NK-92 treated with Interleukin-12 subunit alpha and Interleukin-12 subunit beta, amount 100 ng/mL, for 24 hours (cell line): ENCODE data around the gene SLC41A3.
"Not testable (repeated sequence)": the region's sequence is repeated elsewhere in the genome, so short reads cannot be mapped to it uniquely, and the experiment has no call there.

Experiments
- DNase-seq: peaks from one replicate; lab custom pipeline; 2025; lab: John Stamatoyannopoulos, UW

Gene SLC41A3

DNA sequence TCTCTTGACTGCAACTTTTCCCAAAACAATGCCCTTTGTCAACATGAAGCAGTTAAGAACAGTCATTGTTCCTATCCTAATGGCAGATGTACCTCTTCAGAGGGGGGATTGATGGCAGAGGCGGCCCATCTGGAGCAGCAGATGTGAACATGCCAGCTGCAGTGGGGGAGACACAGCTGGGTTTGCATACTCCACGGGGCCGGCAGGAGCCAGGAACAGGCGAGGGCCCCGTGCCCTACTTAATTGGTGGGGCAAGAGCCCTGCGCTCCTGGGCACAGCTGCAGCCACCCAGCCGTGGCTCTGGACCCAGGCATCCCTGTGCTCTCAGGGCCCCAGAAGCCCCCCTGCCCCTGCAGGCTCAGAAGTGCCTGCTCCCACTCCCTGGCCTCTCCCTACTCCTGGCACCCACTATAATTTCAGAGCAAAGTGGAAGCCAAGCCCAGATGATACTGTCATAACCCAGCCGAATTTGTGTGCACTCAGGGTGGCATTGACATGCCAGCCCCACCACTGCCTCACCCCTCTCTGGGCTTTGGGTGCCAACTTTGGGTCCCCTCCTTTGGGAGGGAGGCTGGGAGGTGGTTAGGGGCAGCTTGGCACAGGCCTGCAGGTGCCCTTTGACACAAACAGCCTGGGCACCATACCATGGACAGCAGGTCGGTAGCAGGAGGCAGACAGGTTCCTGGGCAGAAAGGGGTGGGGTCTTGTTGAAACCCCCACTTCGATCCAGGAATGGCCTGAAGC, 80.3 kb downstream of the SLC41A3 start:
- no peak for DNase-seq

DNA sequence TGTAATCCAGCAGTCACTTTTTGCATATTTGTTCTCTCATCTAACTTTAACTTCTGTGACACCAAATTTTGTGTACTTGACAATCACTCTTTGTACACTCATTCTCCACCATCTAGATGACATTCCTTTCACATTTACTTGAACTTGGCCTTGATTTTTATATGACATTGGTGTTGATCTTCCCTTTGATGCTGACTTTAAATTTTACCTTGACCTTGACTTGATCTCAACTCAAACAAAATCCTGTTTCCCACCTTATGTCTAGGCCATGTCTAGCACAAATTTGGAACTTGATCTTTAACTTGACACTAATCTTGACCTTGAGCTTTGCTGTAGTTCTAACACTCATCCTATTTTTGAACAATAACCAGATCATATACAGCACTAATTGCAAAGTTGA, 81.7 kb downstream of the SLC41A3 start:
- no peak for DNase-seq

DNA sequence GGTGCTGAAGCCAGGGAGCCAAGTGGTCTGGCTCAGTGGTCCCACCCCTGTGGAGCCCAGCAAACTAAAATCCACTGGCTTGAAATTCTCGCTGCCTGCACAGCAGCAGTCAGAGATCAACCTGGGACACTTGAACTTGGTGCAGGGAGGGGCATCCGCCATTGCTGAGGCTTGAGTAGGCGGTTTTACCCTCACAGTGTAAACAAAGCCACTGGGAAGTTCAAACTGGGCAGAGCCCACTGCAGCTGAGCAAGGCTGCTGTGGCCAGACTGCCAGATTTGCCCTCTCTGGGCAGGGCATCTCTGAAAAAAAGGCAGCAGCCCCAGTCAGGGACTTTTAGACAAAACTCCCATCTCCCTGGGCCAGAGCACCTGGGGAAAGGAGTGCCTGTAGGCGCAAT, 87.2 kb downstream of the SLC41A3 start:
- not testable (repeated sequence) for DNase-seq

- DNase-seq: peak; percentile 43
Observed at GRCh38 chr3:125990253-125990970, 93.5 kb downstream of the SLC41A3 start.

DNA sequence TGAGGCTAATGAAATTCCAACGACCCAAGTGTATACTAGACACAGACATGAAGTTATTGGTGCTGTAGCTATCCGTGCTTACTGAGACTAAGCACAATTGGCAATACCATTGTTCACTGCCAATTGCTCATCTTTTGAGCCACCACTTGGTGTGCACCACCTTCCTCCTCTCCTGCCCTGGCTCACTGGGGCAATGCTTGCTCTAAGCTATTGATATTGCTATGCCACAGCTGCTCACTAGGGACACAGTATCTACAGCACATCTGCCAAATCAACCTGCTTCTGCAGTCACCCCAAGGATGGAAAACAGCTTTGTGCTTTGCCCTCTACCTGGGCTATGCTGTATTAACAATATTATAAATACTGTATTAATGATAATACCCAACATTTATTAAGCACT, 99.0 kb downstream of the SLC41A3 start:
- DNase-seq: not testable (repeated sequence)

DNA sequence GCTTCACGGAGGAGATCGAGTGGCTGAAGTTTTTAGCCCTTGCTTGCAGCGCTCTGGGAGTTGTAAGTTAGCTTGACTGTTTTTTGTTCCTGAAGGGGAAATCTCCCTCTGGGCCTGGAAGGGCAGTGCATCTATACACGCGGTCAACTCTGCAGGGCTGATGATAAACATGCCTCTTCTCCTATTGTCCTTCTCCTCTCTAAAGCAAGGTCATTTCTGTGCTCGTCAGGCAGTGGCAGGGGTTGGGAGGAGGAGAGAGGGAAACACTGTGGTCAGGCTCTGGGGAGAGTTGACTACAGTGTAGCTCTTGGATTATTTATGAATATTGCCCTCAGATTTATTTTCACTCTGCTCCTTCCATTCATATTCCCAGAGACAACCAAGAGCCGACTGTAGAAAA, 106.8 kb downstream of the SLC41A3 start:
- DNase-seq: not testable (repeated sequence)

DNA sequence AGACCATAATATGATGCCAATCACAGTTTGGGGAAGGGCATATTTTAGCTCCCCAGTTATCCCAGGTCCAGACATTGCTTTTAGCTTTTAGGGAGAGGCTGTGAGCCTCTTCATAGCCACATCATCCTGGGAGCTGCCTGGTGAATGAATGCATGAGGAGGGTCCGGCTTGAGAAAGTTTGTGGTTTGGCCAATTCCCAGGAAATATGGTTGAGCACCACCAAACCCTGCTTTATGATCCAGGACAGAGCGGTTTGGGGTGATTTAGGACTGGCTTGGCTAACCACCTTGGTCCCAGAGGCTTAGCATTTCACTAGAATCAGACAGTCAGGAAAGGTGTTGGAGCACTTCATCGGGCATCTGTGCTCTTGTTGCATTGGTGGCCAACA, 107.9 kb downstream of the SLC41A3 start:
- DNase-seq: not testable (repeated sequence)

- not testable (repeated sequence) for DNase-seq
Observed at GRCh38 chr3:125975245-125976002, 108.5 kb downstream of the SLC41A3 start.

GRCh38 chr3:125971997-125972944, 111.7 kb downstream of the SLC41A3 start:
- not testable (repeated sequence) for DNase-seq

- DNase-seq: not testable (repeated sequence)
Observed at GRCh38 chr3:125968701-125969592, 115.0 kb downstream of the SLC41A3 start, which contains the start of gene ROPN1B. TSS of gene ROPN1B (plus strand) at chr3:125969178. CDS start at chr3:125972055, 2,877 bp downstream.

DNA sequence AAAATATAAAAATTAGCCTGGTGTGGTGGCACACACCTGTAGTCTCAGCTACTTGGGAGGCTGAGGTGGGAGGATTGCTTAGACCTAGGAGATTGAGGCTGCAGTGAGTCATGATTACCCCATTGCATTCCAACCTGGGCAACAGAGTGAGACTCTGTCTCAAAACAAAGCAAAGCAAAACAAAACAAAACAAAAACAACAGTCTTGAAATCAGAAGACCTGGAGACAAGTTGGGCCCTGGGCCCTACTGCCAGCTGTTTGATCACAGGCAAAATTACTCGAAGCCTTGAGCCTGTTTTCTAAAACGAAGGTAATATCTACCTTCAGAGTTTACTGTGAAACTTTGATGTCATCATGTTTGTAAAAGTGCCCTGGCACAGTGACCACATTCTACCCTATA, 115.8 kb downstream of the SLC41A3 start:
- not testable (repeated sequence) for DNase-seq

GRCh38 chr3:125967156-125967555, 116.8 kb downstream of the SLC41A3 start:
- DNase-seq: no peak

GRCh38 chr3:125965505-125965904, 118.4 kb downstream of the SLC41A3 start:
- DNase-seq: no peak

DNA sequence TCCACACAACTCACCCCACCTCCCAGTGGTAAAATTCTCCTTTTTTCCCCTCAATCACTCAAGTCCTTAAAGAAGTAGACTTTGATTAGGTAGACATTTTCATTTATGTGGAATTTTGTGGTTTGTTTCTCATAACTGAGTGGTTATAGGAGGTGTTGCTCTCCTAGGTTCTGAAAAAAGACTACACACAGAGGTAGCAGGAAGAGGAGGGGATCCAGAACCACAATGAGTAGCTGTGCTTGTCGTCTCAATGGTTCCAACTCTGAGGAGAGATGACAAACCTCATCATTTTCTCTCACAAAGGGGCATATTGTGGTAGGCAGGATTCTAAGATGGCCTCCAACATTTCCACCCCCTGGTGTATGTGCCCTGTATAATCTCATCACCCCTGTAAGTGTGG, 120.1 kb downstream of the SLC41A3 start:
- not testable (repeated sequence) for DNase-seq

DNA sequence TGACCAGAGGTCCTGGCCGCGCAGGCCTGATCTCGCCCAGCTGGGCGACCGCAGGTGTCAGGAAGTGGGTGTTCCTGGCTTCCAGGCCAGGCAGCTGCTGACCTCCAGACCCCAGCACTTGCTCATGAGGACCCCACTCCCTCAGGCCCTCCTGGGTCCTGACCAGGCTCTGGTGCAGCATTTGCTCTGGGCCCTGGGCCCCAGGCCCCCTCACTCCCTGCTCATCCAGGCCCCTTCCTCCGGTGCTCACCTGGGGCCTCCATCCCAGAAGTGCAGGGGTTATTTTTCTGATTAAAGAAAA, 122.7 kb downstream of the SLC41A3 start:
- DNase-seq: no peak

- no peak for DNase-seq
Observed at GRCh38 chr3:125960456-125961288, 123.3 kb downstream of the SLC41A3 start.

- DNase-seq: no peak
Observed at GRCh38 chr3:125960066-125960424, 123.9 kb downstream of the SLC41A3 start.

- DNase-seq: no peak
Observed at GRCh38 chr3:125959317-125960065, 124.4 kb downstream of the SLC41A3 start.
